Tibial nerve (tissue), 3 donors: ENCODE results near the gene KCNAB2.

Experiments
- POLR2A ChIP-seq, 2 donors: fragments of 450-650 bp; IDR thresholded peaks; one replicate each; pipeline ENCODE4 v1.6.1; 2017; ENCODE audit warnings: antibody characterized with exemption in 2 of 2, mild to moderate bottlenecking in 2 of 2, moderate library complexity in 2 of 2
- TF ChIP-seq, protein P1 (sequence below), 5 experiments: fragments of 200-600 bp in 3 of 5; fragments of 450-650 bp in 2 of 5; sonication (generic) in 3 of 5; IDR thresholded peaks; one replicate each; pipeline ENCODE4 v1.5.1; 2016 to 2019; ENCODE audit warnings: antibody characterized with exemption in 5 of 5, mild to moderate bottlenecking in 3 of 5, moderate library complexity in 2 of 5

DNA sequence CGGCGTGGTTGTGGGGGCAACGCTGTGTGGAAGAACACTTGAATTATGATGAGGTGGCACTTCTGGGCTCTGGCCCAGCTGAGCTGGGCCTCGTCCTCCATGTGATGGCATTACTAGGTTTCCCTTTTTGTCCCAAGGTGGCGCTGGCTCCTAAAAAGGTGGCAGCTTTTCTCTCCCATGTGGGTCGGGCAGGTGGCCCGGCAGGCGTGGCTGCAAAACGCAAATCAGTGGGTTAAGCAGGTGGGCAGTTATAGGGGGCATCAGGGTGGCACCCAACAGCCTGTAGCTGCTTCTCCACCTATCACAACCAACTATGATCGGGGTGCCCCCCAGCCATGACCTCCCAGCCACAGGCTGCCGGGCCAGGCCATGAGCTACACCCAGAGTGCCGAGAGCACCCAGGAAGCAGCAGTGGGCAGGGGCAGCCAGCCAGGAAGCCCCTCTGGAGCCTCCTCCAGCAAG, 59.6 kb downstream of the KCNAB2 start:
- TF ChIP-seq, protein P1, sequence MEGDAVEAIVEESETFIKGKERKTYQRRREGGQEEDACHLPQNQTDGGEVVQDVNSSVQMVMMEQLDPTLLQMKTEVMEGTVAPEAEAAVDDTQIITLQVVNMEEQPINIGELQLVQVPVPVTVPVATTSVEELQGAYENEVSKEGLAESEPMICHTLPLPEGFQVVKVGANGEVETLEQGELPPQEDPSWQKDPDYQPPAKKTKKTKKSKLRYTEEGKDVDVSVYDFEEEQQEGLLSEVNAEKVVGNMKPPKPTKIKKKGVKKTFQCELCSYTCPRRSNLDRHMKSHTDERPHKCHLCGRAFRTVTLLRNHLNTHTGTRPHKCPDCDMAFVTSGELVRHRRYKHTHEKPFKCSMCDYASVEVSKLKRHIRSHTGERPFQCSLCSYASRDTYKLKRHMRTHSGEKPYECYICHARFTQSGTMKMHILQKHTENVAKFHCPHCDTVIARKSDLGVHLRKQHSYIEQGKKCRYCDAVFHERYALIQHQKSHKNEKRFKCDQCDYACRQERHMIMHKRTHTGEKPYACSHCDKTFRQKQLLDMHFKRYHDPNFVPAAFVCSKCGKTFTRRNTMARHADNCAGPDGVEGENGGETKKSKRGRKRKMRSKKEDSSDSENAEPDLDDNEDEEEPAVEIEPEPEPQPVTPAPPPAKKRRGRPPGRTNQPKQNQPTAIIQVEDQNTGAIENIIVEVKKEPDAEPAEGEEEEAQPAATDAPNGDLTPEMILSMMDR (IDR thresholded peaks at IDR 0.05): no peak
- no peak for TF ChIP-seq POLR2A (IDR thresholded peaks at IDR 0.05)
